Pulmonary artery endothelial cell (primary cell): ENCODE data around the gene KLHL17. TPM values are rescaled to one million over a fixed set of nuclear protein-coding genes. Genes with fewer than 3 reads are reported as not detected.

Source experiments
- DNase-seq: peaks from one replicate; pipeline ENCODE4 v3.0.0-alpha.2; 2011; ENCODE audit warnings: low read depth, low spot score
- total RNA-seq: library from RNA; depleted of rRNA; stranded (reverse); fragments of >200 nt; gene quantifications from 2 replicates; pipeline ENCODE4 v1.2.3, GENCODE V29; 2014

Gene KLHL17
- 6.9 and 7.8 TPM in 2 replicates for total RNA-seq

GRCh38 chr1:960363-961131, at the start of gene KLHL17:
Gene KLHL17, plus strand, starts transcription at chr1:960584. Its CDS starts 110 bp downstream, at chr1:960694.
- DNase-seq = no peak

- DNase-seq = no peak
Observed at GRCh38 chr1:910881-911721, 49.3 kb upstream of the KLHL17 start.

GRCh38 chr1:911875-912739, 48.3 kb upstream of the KLHL17 start:
- DNase-seq = no peak

GRCh38 chr1:912740-913301, 47.6 kb upstream of the KLHL17 start:
- DNase-seq = no peak

- no peak for DNase-seq
Observed at GRCh38 chr1:913491-914130, 46.8 kb upstream of the KLHL17 start.

GRCh38 chr1:914131-914890, 46.1 kb upstream of the KLHL17 start:
- no peak for DNase-seq

DNA sequence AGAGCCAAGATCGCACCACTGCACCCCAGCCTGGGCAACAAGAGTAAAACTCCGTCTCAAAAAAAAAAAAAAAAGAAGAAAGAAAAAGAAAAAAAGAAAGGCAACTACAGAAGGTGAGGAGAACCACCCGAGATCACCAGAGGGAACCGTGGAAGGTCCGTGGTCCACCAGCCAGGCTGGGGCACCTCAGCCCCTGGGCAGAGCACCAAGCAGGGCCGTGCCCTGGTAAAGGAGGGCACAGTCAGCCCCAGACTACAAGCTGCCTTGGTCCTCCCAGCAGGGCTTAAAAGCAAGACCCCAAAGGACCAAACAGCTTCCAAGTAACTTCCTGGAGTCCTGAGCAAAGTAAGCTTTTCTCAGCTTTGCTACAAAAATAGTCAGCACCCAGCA, 45.5 kb upstream of the KLHL17 start:
- no peak for DNase-seq

- DNase-seq = no peak
Observed at GRCh38 chr1:915295-916172, 44.9 kb upstream of the KLHL17 start.

GRCh38 chr1:916173-917075, 44.0 kb upstream of the KLHL17 start:
- no peak for DNase-seq

- DNase-seq = no peak
Observed at GRCh38 chr1:917076-917459, 43.3 kb upstream of the KLHL17 start.

DNA sequence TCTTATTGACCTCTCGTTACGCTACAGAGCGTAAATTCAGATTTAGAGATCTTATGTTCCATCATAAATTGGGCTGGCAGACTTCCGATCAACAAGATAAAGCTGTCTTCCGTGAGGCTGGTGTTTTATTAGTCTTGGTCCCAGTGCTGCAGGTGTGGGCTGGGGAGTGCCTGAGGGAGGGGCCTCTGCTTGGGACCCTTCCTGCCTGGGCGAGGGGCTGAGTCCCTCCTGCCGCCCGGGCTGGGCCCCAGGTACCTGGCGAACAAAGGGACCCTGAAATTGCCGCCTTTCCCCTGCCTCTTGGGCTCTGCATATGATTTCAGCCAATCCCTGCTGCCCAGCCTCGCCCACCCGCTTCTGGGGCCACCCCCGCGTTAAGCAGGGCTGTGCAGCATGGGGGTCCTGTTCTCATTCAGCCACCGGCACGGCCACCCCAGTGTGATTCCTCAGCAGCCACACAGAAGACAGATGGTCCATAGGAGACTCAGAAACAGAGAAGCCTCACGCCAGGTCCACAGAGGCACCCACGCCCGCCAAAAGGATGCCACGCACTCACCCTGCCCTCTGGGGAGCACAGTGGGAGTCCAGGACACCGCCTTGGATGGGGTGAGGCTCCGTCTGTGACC, 42.8 kb upstream of the KLHL17 start:
- DNase-seq = no peak

- no peak for DNase-seq
Observed at GRCh38 chr1:918353-918752, 42.0 kb upstream of the KLHL17 start.

DNA sequence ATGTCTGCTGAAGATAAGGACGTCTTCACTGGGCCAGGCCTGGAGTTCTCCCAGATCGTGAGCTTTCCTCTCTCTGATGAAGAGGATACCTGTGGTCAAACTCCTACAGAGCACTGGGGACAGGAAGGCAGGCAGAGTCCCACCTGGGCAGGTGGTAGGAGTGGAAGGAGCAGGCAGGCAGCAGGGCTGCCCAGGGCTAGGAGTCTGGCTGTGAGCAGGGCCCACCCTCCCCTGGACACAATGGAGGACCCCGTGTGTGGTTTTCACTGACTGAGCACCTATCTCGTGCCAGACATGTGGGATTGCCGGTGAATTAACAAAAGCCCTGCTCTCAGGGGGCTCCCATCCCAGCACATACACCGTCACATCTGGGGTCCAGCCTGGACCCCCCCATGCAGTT, 41.5 kb upstream of the KLHL17 start:
- no peak for DNase-seq

DNA sequence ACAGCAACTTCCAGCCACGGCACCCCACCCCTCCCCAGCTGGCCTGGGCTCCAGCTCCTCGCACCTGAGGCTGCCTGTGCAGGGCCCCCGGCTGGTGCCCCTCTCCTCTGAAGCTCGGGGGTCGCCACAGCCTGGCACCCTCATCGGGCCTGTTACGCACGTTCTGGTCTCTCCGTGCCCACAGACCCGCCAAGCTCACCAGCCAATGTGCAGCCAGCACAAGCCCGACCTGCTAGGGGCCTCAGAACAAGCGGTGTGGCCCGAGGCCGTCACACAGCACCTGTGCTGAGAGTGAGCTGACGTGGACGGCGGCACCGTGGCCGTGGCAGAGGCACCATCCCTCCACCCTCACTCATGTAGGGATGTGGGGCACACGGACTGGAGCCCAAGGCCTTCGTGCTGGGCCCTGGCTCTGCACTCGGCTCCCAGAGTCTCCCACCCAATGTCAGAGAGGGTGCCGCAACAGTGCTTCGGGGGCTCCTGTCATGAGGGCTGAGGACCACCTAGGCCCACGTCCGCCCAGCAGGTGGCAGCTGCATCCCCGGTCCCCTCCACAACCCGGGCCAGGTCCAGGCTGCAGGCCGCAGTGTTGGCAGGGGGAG, 41.0 kb upstream of the KLHL17 start:
- no peak for DNase-seq

DNA sequence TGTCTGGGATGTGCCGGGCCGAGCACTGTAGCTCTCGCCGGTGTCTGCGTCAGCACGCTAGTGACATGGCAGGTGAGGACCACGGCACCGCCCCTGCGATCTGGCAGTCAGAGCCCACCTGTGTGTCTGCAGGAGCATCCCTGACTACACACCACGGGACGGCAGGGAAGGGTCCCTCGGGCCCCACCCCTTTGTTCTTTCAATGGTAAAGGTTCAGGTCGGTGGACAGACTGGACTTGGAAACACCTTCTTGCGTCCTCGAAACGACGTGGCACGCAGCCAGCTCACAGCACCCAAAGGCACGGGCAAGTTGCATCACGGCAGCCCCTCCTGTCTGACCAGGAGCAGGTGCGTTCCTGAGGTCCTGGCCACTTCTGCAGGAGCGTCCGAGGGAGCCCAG, 40.4 kb upstream of the KLHL17 start:
- no peak for DNase-seq

DNA sequence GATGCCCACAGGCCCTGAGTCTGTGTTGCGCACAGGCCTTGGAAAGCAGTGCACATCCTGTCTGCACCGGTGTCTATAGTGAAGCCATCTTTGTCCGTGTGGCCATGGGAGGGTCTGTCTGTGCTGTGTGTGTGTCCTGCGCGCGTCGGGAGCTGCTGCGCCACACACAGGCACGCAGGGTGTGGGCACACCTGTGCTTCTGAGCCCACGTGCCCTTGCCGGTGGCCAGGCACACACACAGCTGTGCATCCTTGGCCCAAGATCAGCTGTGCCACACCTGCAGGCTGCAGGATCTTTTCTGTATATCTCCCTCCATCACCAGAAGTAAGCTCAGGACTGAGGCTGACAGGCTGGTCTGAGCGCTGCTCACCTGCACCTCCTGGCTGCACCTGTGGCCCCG, 39.9 kb upstream of the KLHL17 start:
- no peak for DNase-seq
